ENCODE data around the gene TEKT2. TPM values are rescaled to one million over a fixed set of nuclear protein-coding genes. Genes with fewer than 3 reads are reported as not detected.

TEKT2 gene
- total and polyA plus RNA-seq, 2 donors (not counting 3 experiments of a cell fraction or from before 2014, with no cell fraction given), result 0.38 to 0.61 TPM

DNA sequence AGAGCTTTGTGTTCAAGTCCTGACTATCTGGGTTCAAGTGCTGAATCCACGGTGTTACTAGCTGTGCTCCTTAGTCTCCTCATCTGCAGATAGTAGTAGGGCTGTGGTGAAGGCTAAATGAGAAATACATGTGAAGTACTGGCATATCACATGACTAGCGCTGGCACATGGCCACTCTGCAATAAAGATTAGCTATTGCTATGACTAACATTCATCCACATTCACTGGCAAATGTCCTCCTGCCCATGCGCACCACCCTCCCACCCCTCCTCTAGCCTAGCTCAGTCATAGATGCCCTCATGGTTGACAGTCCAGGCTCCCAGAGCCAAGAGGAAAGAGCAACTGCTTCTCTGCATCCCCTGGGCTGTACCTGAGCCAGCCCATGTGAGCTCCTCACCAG, 49.6 kb downstream of the TEKT2 start:
- H2AFZ ChIP-seq (ENCODE audit: low read depth, low read length), result peak overlapping the region; percentile 77
- POLR2A ChIA-PET, result interaction anchor here (0.6 kb wide), 1 partner anchor 16 kb away, joined by 4 read pairs; the partner anchor contains the start of gene TRAPPC3

DNA sequence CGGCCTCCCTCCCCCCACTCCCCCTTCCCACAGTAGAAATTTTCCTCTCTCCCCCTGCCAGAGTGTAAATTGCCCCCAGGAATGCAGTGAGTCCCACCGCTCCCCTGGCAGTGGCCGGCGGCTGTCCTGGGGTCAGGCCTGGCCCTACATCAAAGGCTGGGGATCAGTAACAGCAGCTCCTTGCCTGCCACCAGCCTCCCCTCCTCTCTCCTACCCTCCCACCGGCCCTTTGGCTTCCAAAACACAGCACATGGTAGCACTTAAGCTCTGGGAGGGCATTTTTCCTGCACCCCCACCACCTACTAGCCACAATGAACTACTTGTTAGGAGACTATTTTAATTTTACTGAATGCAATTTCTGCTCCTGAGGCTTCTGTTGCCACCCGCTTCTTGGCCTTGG, 50.1 kb downstream of the TEKT2 start:
- TF ChIP-seq, protein P1, sequence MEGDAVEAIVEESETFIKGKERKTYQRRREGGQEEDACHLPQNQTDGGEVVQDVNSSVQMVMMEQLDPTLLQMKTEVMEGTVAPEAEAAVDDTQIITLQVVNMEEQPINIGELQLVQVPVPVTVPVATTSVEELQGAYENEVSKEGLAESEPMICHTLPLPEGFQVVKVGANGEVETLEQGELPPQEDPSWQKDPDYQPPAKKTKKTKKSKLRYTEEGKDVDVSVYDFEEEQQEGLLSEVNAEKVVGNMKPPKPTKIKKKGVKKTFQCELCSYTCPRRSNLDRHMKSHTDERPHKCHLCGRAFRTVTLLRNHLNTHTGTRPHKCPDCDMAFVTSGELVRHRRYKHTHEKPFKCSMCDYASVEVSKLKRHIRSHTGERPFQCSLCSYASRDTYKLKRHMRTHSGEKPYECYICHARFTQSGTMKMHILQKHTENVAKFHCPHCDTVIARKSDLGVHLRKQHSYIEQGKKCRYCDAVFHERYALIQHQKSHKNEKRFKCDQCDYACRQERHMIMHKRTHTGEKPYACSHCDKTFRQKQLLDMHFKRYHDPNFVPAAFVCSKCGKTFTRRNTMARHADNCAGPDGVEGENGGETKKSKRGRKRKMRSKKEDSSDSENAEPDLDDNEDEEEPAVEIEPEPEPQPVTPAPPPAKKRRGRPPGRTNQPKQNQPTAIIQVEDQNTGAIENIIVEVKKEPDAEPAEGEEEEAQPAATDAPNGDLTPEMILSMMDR (IDR thresholded peaks at IDR 0.05; ENCODE audit: extremely low read depth in 1 of 2, insufficient read depth in 1 of 2, low read depth in 1 of 2, low read length in 2 of 2), result no peak
- TF ChIP-seq EZH2 (IDR thresholded peaks at IDR 0.05; ENCODE audit: borderline replicate concordance, low read depth, low read length, severe bottlenecking) (no peak), MYC (IDR thresholded peaks at IDR 0.05; ENCODE audit: low read depth, low read length) (no peak), POLR2AphosphoS5 (IDR thresholded peaks at IDR 0.05; ENCODE audit: insufficient read depth, low read depth, low read length) (no peak), GATA2 (IDR thresholded peaks at IDR 0.05; ENCODE audit: insufficient read depth, insufficient read length, low read depth, low read length) (no peak), FOS (IDR thresholded peaks at IDR 0.05; ENCODE audit: borderline replicate concordance, insufficient read depth, low read length) (no peak)
- Histone ChIP-seq H3K9me1 (replicated peaks; ENCODE audit: control insufficient read depth, extremely low read depth, insufficient read depth, low read length) (no peaks in the 10 kb centered on the region), H3K9me3 (replicated peaks; ENCODE audit: control insufficient read depth, insufficient read depth, low read length) (no peaks in the 10 kb centered on the region), H3K79me2 (ENCODE audit: control insufficient read depth, insufficient read depth, low read length) (no peaks in the 10 kb centered on the region), H3K36me3 (ENCODE audit: control insufficient read depth in 2 of 2, extremely low read depth in 1 of 2, insufficient read depth in 2 of 2, low read length in 2 of 2) (peaks cover 4 to 8% of the 10 kb centered on the region in 2 experiments), H3K27ac (ENCODE audit: insufficient read depth, low read depth, low read length) (no peak overlapping the region), H3K4me2 (ENCODE audit: insufficient read depth, low read length) (no peak overlapping the region), H4K20me1 (replicated peaks; ENCODE audit: control insufficient read depth, extremely low read depth, insufficient read depth, low read length) (no peaks in the 10 kb centered on the region), H3K27me3 (ENCODE audit: control insufficient read depth in 2 of 2, insufficient read depth in 2 of 2, low read length in 2 of 2) (no peaks in the 10 kb centered on the region), H3K4me3 (replicated peaks in 1 of 3; ENCODE audit: insufficient read depth in 1 of 3, low read depth in 1 of 3, low read length in 3 of 3) (no peak overlapping the region), H3K4me1 (ENCODE audit: control insufficient read depth, extremely low read depth, insufficient read depth, low read length) (peaks cover 42% of the 10 kb centered on the region), H2AFZ (ENCODE audit: low read depth, low read length) (peak overlapping the region; percentile 77), H3K9ac (replicated peaks; ENCODE audit: extremely low read depth, insufficient read depth, low read length) (no peak overlapping the region)
- intact Hi-C loops (cut with micrococcal nuclease) (loop anchor here (1.0 kb wide), 1 partner anchor 35 kb away; no protein-coding TSS in a partner anchor), dilution Hi-C loops (cut with MboI; ENCODE audit: extremely low pct_ligation_motif_present, low sequenced_read_pairs) (no loop called here)
- ChIA-PET POLR2A (no interaction called here), CTCF (interaction anchor here (0.9 to 5.7 kb wide), 17 partner anchors 11 to 276 kb away, joined by 3 to 233 read pairs (median 7); partner anchors contain the start of gene TRAPPC3)
- no TSS peak for BruUV-seq (replicated peaks)
- FAIRE-seq (peak; percentile 46), DNase-seq (ENCODE audit: low read depth, low spot score) (no peak)

More for the DNA sequence above, 49.6 kb downstream of the TEKT2 start:
- Histone ChIP-seq H3K4me2 (ENCODE audit: insufficient read depth, low read length) (no peak overlapping the region), H3K36me3 (ENCODE audit: control insufficient read depth in 2 of 2, extremely low read depth in 1 of 2, insufficient read depth in 2 of 2, low read length in 2 of 2) (peaks cover 4 to 8% of the 10 kb centered on the region in 2 experiments), H3K9me3 (replicated peaks; ENCODE audit: control insufficient read depth, insufficient read depth, low read length) (no peaks in the 10 kb centered on the region), H4K20me1 (replicated peaks; ENCODE audit: control insufficient read depth, extremely low read depth, insufficient read depth, low read length) (no peaks in the 10 kb centered on the region), H3K9ac (replicated peaks; ENCODE audit: extremely low read depth, insufficient read depth, low read length) (no peak overlapping the region), H3K4me3 (replicated peaks in 1 of 3; ENCODE audit: insufficient read depth in 1 of 3, low read depth in 1 of 3, low read length in 3 of 3) (no peak overlapping the region), H3K79me2 (ENCODE audit: control insufficient read depth, insufficient read depth, low read length) (no peaks in the 10 kb centered on the region), H3K27me3 (ENCODE audit: control insufficient read depth in 2 of 2, insufficient read depth in 2 of 2, low read length in 2 of 2) (no peaks in the 10 kb centered on the region), H3K27ac (ENCODE audit: insufficient read depth, low read depth, low read length) (no peak overlapping the region), H3K9me1 (replicated peaks; ENCODE audit: control insufficient read depth, extremely low read depth, insufficient read depth, low read length) (no peaks in the 10 kb centered on the region), H3K4me1 (ENCODE audit: control insufficient read depth, extremely low read depth, insufficient read depth, low read length) (peaks cover 42% of the 10 kb centered on the region)
- dilution Hi-C loops (cut with MboI; ENCODE audit: extremely low pct_ligation_motif_present, low sequenced_read_pairs) (no loop called here), intact Hi-C loops (cut with micrococcal nuclease) (no loop called here)
- DNase-seq (ENCODE audit: low read depth, low spot score) (peak; percentile 89), FAIRE-seq (peak; percentile 91)
- CTCF ChIA-PET, result interaction anchor here (0.6 to 5.7 kb wide), 13 partner anchors 12 to 275 kb away, joined by 3 to 233 read pairs (median 7); partner anchors contain the start of gene TRAPPC3
- no peak for TF ChIP-seq MYC (IDR thresholded peaks at IDR 0.05; ENCODE audit: low read depth, low read length)
- TF ChIP-seq, protein P2, sequence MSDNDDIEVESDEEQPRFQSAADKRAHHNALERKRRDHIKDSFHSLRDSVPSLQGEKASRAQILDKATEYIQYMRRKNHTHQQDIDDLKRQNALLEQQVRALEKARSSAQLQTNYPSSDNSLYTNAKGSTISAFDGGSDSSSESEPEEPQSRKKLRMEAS (IDR thresholded peaks at IDR 0.05; ENCODE audit: insufficient read depth, insufficient read length), result peak; percentile 52
- BruUV-seq (replicated peaks), result no TSS peak
